Natural killer cell (primary cell): ENCODE results near the gene CHRM2. TPM values are rescaled to one million over a fixed set of nuclear protein-coding genes. Genes with fewer than 3 reads are reported as not detected.

Experiments
- ATAC-seq, 3 donors: fragments of 150-1000 bp in 2 of 3; fragments of 200-7000 bp in 1 of 3; cut with Tn5 transposase; 1 replicate in 1 of 3; 2 replicates in 2 of 3; pipeline ENCODE4 v1.10.0; 2021; ENCODE audit warnings: mild to moderate bottlenecking in 2 of 3, moderate library complexity in 2 of 3
- DNase-seq, 2 donors: peaks; one replicate each; pipeline versions ENCODE4 v3.0.0 to v3.0.0-alpha.2; 2013 to 2021; ENCODE audit warnings: mixed read lengths in 1 of 2
- H3K27ac ChIP-seq: one replicate; pipeline ENCODE4 v1.5.1; 2013; ENCODE audit warnings: mild to moderate bottlenecking, low read length
- H3K27me3 ChIP-seq: one replicate; pipeline ENCODE4 v1.6.1; 2013; ENCODE audit warnings: low read length; ENCODE audit not compliant: control insufficient read depth, insufficient read depth
- H3K36me3 ChIP-seq: one replicate; pipeline ENCODE4 v1.6.1; 2013; ENCODE audit warnings: low read length; ENCODE audit not compliant: control insufficient read depth, insufficient read depth
- H3K4me1 ChIP-seq: one replicate; pipeline ENCODE4 v1.6.1; 2013; ENCODE audit warnings: low read length; ENCODE audit not compliant: control insufficient read depth, insufficient read depth
- H3K4me3 ChIP-seq: one replicate; pipeline ENCODE4 v1.5.1; 2013; ENCODE audit warnings: low read length
- H3K9me3 ChIP-seq: one replicate; pipeline ENCODE4 v1.6.1; 2013; ENCODE audit warnings: low read length; ENCODE audit not compliant: control insufficient read depth, insufficient read depth
- H3K27ac Mint-ChIP-seq, 2 donors: one replicate each; pipeline ENCODE4 v1.8.0; 2022; ENCODE audit warnings: mild to moderate bottlenecking in 2 of 2, mixed read lengths in 2 of 2, moderate library complexity in 1 of 2
- H3K27me3 Mint-ChIP-seq, 2 donors: one replicate each; pipeline ENCODE4 v1.8.0; 2022; ENCODE audit warnings: low read depth in 2 of 2, mixed read lengths in 2 of 2
- H3K36me3 Mint-ChIP-seq: one replicate; pipeline ENCODE4 v1.8.0; 2022; ENCODE audit warnings: mixed read lengths
- H3K4me1 Mint-ChIP-seq, 2 donors: one replicate each; pipeline ENCODE4 v1.8.0; 2022; ENCODE audit warnings: mixed read lengths in 2 of 2
- H3K4me3 Mint-ChIP-seq: one replicate; pipeline ENCODE4 v1.8.0; 2022; ENCODE audit warnings: mild to moderate bottlenecking, moderate library complexity, mixed read lengths
- H3K9me3 Mint-ChIP-seq, 2 donors: one replicate each; pipeline ENCODE4 v1.8.0; 2022; ENCODE audit warnings: mixed read lengths in 2 of 2
- CTCF ChIP-seq: fragments of 200-600 bp; IDR thresholded peaks from one replicate; pipeline ENCODE4 v1.8.0; 2022; ENCODE audit warnings: antibody characterized with exemption
- WGBS: methylation state at CpG from one replicate; pipeline ENCODE4 v1.1.7; 2013; ENCODE audit warnings: missing lambda C conversion rate; ENCODE audit not compliant: insufficient coverage; 5-methylcytosine and 5-hydroxymethylcytosine counted together
- intact Hi-C: fragments of 100-400 bp; cut with micrococcal nuclease; formaldehyde crosslinking; loops from one replicate; pipeline ENCODE4 v1.14.2; 2022
- total RNA-seq, 4 donors: library from RNA; stranded (reverse); fragments of 120-200 nt in 1 of 4; gene quantifications; one replicate each; pipeline versions ENCODE4 v1.2.3 to v1.2.4, GENCODE V29; 2013 to 2022

CHRM2 gene
- total RNA-seq, 3 donors from 2014 or later (not counting 1 experiment from before 2014, with no cell fraction given) = not detected

- Histone ChIP-seq H3K4me3 (no peak overlapping the region), H3K4me1 (no peaks in the 10 kb centered on the region), H3K9me3 (peaks cover 3% of the 10 kb centered on the region), H3K27me3 (no peaks in the 10 kb centered on the region), H3K27ac (no peak overlapping the region), H3K36me3 (no peaks in the 10 kb centered on the region)
- Mint-ChIP-seq H3K27me3 (no peaks in the 10 kb centered on the region), H3K9me3 (peaks cover 14 to 17% of the 10 kb centered on the region in 2 donors), H3K36me3 (peaks cover 6% of the 10 kb centered on the region), H3K4me3 (no peak overlapping the region), H3K27ac (no peak overlapping the region), H3K4me1 (no peaks in the 10 kb centered on the region)
- whole genome bisulfite sequencing = 85% methylated on average over 2 of the region's 2 CpGs
- DNase-seq = no peak
- no peak for ATAC-seq
- TF ChIP-seq CTCF = no peak
- intact Hi-C loops = no loop called here
Measured at GRCh38 chr7:136897676-136898075, 29.2 kb downstream of the CHRM2 start.

- Histone ChIP-seq H3K27me3 (no peaks in the 10 kb centered on the region), H3K4me3 (no peak overlapping the region), H3K9me3 (no peaks in the 10 kb centered on the region), H3K36me3 (no peaks in the 10 kb centered on the region), H3K4me1 (no peaks in the 10 kb centered on the region), H3K27ac (no peak overlapping the region)
- Mint-ChIP-seq H3K9me3 (peaks cover 9 to 11% of the 10 kb centered on the region in 2 donors), H3K27ac (no peak overlapping the region), H3K4me1 (no peaks in the 10 kb centered on the region), H3K27me3 (no peaks in the 10 kb centered on the region), H3K36me3 (no peaks in the 10 kb centered on the region), H3K4me3 (no peak overlapping the region)
- TF ChIP-seq CTCF = no peak
- ATAC-seq = no peak
- no peak for DNase-seq
- 100% methylated on average over 1 of the region's 1 CpG for WGBS
- intact Hi-C loops = no loop called here
Measured at GRCh38 chr7:136900005-136900404, 31.6 kb downstream of the CHRM2 start.

GRCh38 chr7:136910771-136911170 lies 42.3 kb downstream of the CHRM2 start:
- no peaks in the 10 kb centered on the region for H3K27me3 Mint-ChIP-seq
- H3K36me3 Mint-ChIP-seq = no peaks in the 10 kb centered on the region
- H3K9me3 ChIP-seq = no peaks in the 10 kb centered on the region
- WGBS = no CpG with 5 or more reads among the region's 1 CpG
- no peak overlapping the region for H3K27ac Mint-ChIP-seq
- H3K4me3 ChIP-seq = no peak overlapping the region
- DNase-seq = no peak
- H3K36me3 ChIP-seq = no peaks in the 10 kb centered on the region
- H3K9me3 Mint-ChIP-seq = peaks cover 9 to 16% of the 10 kb centered on the region in 2 donors
- no peak for TF ChIP-seq CTCF
- ATAC-seq = no peak
- intact Hi-C loops = no loop called here
- H3K4me1 Mint-ChIP-seq = no peaks in the 10 kb centered on the region
- H3K4me3 Mint-ChIP-seq = no peak overlapping the region
- no peaks in the 10 kb centered on the region for H3K4me1 ChIP-seq
- H3K27ac ChIP-seq = no peak overlapping the region
- H3K27me3 ChIP-seq = no peaks in the 10 kb centered on the region

- no peaks in the 10 kb centered on the region for H3K36me3 Mint-ChIP-seq
- H3K4me3 Mint-ChIP-seq = no peak overlapping the region
- DNase-seq (no peak), ATAC-seq (no peak)
- H3K4me1 Mint-ChIP-seq = no peaks in the 10 kb centered on the region
- no peaks in the 10 kb centered on the region for H3K27me3 Mint-ChIP-seq
- 76% methylated on average over 3 of the region's 6 CpGs for WGBS
- H3K27me3 ChIP-seq = no peaks in the 10 kb centered on the region
- intact Hi-C loops = no loop called here
- peaks cover 9 to 16% of the 10 kb centered on the region in 2 donors for H3K9me3 Mint-ChIP-seq
- no peak overlapping the region for H3K4me3 ChIP-seq
- H3K4me1 ChIP-seq = no peaks in the 10 kb centered on the region
- H3K27ac Mint-ChIP-seq = no peak overlapping the region
- no peaks in the 10 kb centered on the region for H3K9me3 ChIP-seq
- no peak for TF ChIP-seq CTCF
- no peak overlapping the region for H3K27ac ChIP-seq
- no peaks in the 10 kb centered on the region for H3K36me3 ChIP-seq
Measured at GRCh38 chr7:136911344-136911743, 42.9 kb downstream of the CHRM2 start.
